ENCODE measurements around the gene AFF2. TPM values are rescaled to one million over a fixed set of nuclear protein-coding genes. Genes with fewer than 3 reads are reported as not detected.

Gene AFF2
- total RNA-seq, 4 donors from 2014 or later, result 0.05 to 1.0 (median 0.23) TPM

- Histone ChIP-seq H3K27me3 (no peaks in the 10 kb centered on the region), H3K9me3 (no peaks in the 10 kb centered on the region), H3K27ac (no peak overlapping the region), H3K36me3 (no peaks in the 10 kb centered on the region), H3K4me3 (no peak overlapping the region), H3K4me1 (no peaks in the 10 kb centered on the region)
- no peak for DNase-seq
- TF ChIP-seq CTCF (IDR thresholded peaks at IDR 0.05 in 4 of 5, conservative IDR thresholded peaks at IDR 0.05 in 1 of 5), result no peak
- no peak for TF ChIP-seq POLR2A (IDR thresholded peaks at IDR 0.05)
- ATAC-seq, result no peak
- in situ Hi-C loops (cut with MboI; ENCODE audit: low sequenced_read_pairs in 4 of 4) (no loop called here), intact Hi-C loops (cut with DNase I; ENCODE audit: low total_unique reads) (no loop called here)
These were observed 350.2 kb downstream of the AFF2 start for GRCh38 chrX:148850631-148851030.

DNA sequence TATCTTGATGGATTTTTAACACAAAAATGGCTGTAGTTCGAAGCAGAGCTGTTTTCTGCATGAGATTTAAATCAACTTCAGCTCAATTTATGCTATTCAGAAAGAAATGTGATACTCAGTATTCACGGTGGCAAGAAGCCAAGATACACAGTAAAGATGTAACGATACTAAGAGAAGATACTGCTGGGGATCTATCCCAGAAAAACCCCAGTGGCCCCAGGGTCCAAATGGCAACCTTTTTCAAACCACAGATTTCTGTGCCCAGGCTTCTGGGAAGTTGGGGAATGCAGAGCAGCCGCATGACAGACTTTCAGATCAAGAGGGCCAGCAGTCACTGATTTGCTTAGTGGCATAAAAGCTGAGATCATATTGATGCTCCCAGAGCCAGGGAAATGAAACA lies 353.9 kb downstream of the AFF2 start:
- Histone ChIP-seq H3K36me3 (no peaks in the 10 kb centered on the region), H3K27ac (no peak overlapping the region), H3K9me3 (no peaks in the 10 kb centered on the region), H3K27me3 (no peaks in the 10 kb centered on the region), H3K4me1 (no peaks in the 10 kb centered on the region), H3K4me3 (no peak overlapping the region)
- intact Hi-C loops (cut with DNase I; ENCODE audit: low total_unique reads) (no loop called here), in situ Hi-C loops (cut with MboI; ENCODE audit: low sequenced_read_pairs in 4 of 4) (no loop called here)
- DNase-seq (no peak), ATAC-seq (no peak)
- no peak for TF ChIP-seq POLR2A (IDR thresholded peaks at IDR 0.05)
- TF ChIP-seq CTCF (IDR thresholded peaks at IDR 0.05 in 4 of 5, conservative IDR thresholded peaks at IDR 0.05 in 1 of 5), result no peak

- H3K4me3 ChIP-seq, result no peak overlapping the region
- H3K36me3 ChIP-seq, result no peaks in the 10 kb centered on the region
- DNase-seq (no peak), ATAC-seq (no peak)
- no peaks in the 10 kb centered on the region for H3K4me1 ChIP-seq
- no peaks in the 10 kb centered on the region for H3K27me3 ChIP-seq
- H3K9me3 ChIP-seq, result no peaks in the 10 kb centered on the region
- in situ Hi-C loops (cut with MboI; ENCODE audit: low sequenced_read_pairs in 4 of 4), result no loop called here
- TF ChIP-seq POLR2A (IDR thresholded peaks at IDR 0.05), result no peak
- TF ChIP-seq CTCF (IDR thresholded peaks at IDR 0.05 in 4 of 5, conservative IDR thresholded peaks at IDR 0.05 in 1 of 5), result no peak
- intact Hi-C loops (cut with DNase I; ENCODE audit: low total_unique reads), result no loop called here
- H3K27ac ChIP-seq, result no peak overlapping the region
These were observed 356.1 kb downstream of the AFF2 start for GRCh38 chrX:148856505-148856904.

DNA sequence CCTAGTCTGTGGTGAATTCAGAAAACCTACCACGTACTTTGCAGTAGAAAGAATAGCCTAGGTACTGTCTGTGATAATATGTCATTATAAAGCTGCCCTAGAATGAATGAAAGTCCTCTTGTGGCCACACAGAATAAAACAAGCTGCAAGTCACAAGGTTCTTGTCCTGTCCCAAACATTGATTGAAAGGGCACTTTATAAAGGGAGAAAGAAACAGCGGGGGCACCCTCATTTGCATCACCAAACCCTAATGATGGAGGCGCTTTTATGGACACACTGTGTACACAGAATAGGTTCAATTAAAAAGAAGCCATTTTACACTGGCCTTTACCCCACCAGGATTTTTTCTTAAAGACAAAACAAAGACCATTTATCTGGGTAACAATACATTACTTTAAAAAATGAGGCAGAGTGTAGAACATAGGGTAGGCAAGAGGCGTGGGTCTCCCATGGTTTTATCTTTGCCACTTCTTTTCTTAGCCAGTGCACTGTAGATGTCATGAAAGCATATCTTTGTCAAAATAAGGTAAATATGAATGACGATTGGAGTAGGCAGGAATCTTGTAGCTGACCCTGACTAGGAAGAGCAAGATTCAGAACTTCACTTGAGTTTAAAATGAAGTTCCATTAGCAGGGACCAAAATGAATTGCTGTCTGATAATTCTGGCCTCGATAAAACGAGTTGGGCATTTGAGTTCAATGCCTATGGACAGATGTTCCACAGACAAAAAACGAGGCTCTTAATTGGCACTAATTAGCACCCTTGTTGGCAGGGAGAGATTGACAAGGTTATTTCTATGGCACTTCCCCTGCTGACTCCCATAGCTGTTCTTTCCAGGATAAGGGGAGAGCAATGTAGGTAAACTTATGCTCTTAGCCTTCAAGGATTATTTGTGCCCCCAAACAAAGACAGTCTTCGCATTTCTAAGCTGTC lies 365.1 kb downstream of the AFF2 start:
- no peak overlapping the region for H3K27ac ChIP-seq
- no peaks in the 10 kb centered on the region for H3K27me3 ChIP-seq
- H3K36me3 ChIP-seq, result no peaks in the 10 kb centered on the region
- DNase-seq (no peak), ATAC-seq (no peak)
- intact Hi-C loops (cut with DNase I; ENCODE audit: low total_unique reads), result no loop called here
- H3K9me3 ChIP-seq, result no peaks in the 10 kb centered on the region
- no peaks in the 10 kb centered on the region for H3K4me1 ChIP-seq
- H3K4me3 ChIP-seq, result no peak overlapping the region
- in situ Hi-C loops (cut with MboI; ENCODE audit: low sequenced_read_pairs in 4 of 4), result no loop called here
- TF ChIP-seq CTCF (IDR thresholded peaks at IDR 0.05 in 4 of 5, conservative IDR thresholded peaks at IDR 0.05 in 1 of 5) (no peak), POLR2A (IDR thresholded peaks at IDR 0.05) (no peak)
